HG03045 (cell line): ENCODE results near the gene CROCC2.

ENCODE experiments used
- ATAC-seq: cut with Tn5 transposase; IDR thresholded peaks from one replicate; pipeline ENCODE4 v1.9.1; 2021; ENCODE audit warnings: mild to moderate bottlenecking, moderate library complexity; ENCODE audit not compliant: unreplicated experiment

Gene CROCC2

DNA sequence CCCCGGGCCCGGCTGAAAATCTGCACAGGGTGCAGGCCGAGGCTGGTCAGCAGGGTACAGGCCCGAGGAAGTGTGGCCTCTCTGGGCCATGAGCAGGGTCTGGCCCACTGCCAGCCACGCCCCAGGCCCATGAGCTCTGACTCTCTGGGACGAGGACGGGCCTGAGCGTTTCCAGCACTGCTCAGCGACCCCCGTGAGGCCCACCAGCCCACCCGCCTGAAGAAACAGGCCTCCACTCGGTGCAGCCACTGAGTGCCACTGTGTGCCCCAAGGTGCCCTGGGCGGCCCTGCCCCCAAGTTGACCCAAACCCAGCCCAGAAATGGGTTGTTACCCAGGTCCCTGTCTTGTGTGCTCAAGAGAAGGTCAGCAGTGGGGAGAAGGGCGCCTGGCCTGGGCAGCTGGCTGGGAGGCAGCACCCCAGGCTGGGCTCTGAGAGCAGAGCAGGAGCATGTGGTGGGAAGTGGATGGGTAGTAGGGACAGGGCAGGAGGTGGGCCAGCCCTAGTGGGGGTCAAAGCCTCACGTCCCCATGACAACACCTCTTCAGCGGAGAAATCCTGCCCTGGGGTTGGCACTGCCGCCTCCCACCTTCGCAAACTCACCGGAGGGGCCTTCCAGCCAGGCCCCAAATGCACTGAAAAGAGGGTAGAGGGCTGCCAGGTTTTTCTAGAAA lies 90.2 kb downstream of the CROCC2 start:
- no peak for ATAC-seq

DNA sequence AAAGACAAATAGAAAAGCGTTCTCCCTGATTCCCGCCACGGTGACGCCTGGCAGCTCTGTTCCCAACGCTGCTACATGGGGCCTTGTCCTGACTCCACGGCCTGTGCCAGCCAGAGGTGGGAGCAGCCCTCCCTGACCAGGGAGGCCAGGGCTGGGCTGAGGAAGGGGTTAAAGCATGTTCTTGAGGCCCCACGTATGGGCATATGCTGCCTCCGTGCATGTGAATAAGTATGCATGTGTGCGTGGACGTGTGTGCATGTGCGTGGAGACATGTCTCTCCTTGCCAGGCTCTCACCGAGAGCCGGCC lies 90.7 kb downstream of the CROCC2 start:
- no peak for ATAC-seq

DNA sequence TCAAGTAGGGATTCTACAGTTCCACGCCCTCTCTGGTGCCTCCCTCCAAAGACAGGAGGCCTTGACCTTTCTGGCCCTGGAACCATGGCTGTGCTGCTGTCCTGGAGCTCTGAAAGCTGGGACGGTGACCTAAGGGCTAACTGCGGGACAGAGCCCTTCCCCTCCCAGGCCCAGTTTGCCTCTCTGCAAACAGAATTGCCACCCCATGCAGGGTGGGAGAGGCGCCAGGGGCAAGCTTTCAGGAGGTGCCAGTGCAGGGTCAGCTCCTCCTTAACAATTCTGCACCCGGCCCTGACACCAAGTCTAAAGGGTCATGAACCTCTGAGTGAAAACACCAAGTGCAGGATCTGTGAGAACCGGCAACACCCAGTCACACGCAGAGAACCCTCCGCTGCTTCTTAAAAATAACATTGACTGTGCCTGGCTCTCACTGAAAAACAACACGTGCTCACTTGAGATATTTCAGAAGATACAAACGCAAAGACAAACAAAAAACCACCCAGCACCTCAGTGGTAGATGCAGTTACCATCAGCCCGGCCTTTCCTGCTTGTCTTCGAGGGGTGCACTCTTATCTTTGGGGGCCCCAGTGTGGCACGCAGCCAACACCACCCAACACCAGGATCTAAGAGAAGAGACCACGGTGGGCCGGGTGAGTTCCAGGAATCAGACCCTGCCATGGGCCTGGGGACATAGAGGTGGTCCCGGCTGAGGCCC lies 91.2 kb downstream of the CROCC2 start:
- no peak for ATAC-seq

DNA sequence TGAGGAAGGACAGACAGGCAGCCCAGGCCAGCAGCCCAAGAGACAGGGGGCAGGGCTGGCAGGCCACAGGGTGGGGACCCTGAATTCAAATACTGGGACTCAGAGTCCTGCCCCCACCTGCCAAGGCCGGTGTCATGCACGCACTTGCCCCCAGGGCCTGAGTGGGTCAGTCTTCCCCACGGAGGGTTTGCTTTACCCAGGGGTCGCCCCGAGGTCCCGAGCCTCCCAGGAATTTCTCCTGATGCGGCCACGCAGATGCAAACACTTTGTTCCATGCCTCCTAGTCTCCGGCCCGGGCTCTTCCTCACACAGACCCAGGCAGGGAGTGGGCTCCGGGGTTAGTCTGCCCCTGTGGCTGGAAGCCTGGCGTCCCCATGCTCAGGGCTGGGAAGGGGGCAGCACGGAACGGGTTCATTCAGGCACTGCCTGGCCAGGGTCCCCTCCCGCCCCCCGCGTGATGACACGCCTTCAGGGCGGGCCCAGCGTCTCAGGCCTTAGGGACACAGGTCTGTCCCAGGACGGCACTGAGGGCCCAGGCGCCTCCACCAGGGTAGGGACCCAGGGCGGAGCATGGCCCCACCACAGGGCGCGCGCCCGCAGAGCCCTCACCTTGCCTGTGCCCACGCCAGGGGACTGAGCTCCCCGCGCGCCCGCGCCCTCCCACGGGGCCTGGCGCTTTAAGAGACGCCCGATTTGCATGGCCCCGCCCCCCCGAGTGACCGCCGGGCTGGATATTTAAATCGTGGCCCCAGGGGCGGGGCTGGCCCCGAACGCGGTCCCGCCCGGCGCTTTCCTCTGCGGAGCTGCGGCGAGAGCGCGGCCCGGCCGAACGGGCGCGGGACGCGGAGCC lies 91.9 kb downstream of the CROCC2 start, which contains the start of gene SNED1:
SNED1 (plus strand) TSS at position 763 of the 850 bp plus-strand sequence. CDS start 220 bp downstream, outside the sequence.
- ATAC-seq, result peak; percentile 55

DNA sequence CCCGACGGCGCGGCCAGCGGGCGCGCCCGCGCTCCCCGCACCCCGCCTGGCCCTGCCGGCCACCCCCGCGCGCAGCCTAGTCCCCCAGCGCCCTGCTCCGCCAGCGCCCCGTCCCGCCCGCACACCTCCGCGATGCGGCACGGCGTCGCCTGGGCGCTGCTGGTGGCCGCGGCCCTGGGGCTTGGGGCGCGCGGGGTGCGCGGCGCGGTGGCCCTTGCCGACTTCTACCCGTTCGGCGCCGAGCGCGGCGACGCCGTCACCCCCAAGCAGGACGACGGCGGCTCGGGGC lies 92.5 kb downstream of the CROCC2 start:
- ATAC-seq, result peak; percentile 17

DNA sequence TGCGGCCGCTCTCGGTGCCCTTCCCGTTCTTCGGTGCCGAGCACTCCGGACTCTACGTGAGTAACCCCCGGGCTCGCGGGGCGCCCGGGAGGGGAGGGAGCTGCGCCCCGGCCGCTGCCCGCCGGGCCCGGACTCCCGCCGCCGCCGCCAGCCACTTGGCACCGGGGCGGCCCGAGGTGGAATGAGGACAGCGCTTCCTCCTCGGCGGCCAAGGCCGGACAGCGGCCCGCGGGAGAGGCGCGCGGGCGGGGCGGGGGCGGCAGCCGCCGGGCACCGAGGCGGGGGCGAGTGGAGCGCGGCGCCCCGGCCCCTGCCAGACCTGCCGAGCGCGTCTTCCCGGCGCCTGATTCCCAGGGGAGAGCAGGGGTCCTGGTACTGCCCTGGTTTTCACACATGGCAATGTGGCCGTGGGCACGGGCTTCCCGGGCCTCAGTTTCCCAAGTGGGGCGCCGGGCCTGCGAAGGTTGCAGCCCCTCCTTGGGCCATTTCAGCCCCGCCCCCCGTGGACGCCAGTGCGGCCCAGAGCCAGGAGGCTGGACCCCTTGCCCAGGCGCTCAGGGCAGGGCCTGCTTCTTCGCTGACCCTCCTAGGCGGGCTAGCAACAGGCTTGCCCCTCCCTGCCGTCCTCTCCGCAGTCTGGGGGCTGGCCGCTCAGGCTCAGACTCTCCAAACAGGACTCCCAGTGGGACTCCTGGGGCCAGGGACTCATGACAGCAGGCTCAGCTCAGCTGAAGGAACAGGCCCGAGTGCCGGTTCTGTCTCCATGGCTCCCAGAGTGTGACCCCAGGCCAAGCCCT lies 93.1 kb downstream of the CROCC2 start:
- ATAC-seq, result no peak

DNA sequence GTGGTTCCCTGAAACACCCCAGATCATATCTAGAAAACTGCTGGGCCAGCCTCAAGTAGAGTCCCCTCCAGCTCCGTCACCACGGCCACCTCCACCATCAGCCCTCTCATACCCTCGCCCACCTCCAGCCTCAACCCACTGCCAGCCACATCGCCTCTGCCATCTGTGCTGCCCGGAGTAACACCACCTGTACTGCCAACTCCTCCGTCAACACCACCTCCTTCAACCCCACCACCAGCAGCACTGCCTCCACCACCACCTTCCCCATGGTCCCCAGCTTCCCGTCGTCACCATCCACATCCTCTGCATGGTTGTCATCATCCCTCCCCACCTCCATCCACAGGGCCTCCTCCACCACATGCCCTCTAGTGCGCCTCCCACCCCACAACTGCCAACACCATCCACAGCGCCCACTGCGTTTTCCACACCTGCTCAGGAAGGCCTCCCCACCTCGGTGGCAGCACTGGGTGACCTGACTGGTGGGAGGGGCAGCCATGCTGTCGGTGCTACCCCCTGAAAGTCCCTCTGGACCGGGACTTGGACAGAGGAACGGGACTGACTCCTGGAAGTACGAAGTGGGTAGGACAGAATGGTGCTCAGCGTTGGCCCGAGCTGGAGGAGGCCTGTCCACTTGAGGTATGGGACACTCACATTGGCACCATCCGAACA lies 93.9 kb downstream of the CROCC2 start:
- no peak for ATAC-seq

DNA sequence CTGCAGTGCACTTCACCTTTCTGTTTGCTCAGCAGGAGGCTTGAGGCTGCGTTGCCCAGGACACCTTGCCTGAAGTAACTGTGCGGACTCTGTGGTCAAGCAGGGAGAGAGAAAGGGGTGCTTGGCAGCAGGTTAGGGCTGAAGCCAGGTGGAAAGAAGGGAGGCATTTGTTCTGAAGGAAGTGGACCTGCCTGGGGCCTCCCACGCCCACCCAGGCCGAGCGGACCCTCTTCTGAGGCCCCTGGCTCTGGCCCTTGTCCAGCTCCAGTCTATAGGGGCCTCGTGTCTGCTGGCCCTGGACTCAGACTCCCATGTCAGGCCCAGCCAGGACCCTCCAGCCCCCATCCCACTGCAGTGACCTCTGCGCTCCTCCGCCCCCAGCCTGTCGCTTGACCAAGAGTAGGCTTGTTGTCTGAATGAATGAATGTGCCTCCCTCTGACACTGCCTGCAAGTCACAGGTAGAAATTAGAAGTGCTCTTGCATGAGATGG lies 94.7 kb downstream of the CROCC2 start:
- ATAC-seq, result no peak

DNA sequence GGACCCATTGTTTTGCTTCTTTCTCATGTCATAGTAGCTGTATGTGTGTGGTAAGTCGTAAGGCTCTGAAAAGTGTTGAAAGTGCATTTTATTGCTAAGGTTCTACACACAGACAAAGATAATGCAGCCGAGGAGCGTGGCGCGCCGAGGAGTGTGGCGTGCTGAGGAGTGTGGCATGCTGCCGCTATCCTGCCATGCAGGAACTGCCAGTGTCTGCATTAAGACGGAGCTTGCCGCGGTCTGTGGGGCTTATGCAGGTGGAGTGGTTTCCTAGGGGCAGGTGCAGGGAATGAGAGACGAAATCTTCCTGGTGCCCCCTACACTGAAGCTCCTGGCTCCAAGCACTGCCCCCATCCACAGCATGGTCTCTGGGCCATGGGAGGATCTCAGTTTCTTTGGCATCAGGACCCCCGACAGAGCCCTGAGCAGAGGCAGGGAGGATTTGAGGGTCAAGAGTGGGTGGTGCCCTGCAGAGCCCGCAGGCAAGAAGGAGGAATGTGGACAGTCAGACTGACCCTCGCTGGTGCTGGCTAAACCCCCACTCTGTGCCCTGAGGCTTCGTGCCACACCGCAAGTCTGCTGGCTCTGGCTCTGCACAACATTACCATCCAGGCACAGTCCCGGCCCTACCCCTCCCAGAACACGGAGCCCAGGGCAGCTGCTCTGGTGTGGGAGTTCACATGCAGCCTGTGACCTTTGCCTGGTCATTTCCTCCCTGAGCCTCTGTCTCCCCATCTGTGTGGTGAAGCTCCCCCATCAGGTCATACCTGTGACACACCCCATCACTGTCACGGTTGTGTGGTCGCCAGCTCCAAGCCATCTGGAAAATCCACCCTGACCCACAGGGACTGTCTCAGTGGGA lies 95.5 kb downstream of the CROCC2 start:
- ATAC-seq, result no peak

DNA sequence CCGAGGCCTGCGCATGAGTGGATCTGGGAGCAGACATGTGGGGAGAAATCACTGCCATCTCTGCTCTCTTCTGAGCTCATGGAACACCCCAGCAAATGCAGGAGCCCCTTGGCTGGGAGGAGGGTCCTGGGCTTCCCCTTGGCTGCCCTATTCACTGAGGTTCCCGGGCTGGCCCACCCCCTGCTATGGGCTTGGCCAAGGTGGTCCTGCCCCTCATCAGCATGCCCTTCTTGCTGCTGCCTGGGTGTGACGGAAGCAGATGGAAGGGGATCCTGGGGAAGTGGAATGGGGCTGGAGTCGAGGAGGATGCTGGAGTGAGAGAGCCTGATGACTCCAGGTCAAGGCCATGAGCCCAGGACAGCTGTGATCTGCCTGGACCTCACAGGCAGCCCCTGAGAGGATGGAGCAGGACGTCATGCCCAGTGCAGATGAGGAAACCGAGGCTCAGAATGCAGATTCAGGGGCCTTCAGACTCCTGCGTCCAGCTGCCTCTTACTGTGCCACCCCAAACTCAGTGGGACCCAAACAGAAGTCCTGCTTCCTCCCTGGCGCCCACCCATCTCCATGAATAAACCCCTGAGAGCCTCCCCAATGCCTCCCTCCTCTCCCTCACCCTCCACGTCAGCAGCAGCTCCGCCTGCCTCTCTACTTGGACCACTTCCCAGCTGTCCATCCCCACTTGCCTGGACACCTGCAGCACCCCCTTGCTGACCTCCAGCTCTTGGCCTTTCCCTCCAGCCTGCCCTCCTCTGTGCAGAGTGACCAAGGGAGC lies 96.3 kb downstream of the CROCC2 start:
- no peak for ATAC-seq

DNA sequence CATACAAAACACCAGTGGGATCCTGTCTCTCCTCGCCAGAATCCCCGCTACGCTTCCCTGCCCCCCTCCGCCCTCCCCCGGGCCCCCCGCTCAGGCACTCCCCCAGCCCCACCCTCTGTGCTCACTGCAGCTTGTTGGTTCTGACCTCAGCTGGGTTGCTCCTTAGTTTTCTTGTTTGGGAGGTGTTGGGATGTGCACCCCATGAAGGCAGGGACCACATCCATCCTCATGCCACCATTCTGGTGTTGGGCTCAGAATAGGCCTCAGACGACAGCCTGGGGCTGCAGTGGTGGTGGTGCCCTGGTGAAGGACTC lies 96.9 kb downstream of the CROCC2 start:
- no peak for ATAC-seq

DNA sequence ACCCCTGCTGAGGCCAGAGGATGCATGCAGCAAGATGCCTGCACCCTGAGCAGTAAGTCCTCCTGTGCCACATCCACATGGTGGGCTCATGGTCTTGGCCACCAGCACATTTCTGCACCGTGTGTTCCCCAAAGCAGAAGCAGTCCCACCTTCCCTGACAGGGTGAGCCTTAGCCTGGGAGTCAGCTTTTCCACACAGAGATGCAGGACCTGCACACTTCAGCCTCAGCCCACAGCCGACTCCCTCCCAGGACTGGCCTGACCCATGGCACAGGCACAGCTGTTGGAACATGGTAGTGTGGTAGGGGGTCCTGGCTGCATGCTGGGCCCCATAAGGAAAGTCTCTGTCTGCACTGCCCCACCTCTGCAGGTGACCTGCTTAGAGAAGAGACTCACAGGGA lies 97.2 kb downstream of the CROCC2 start:
- ATAC-seq, result no peak

DNA sequence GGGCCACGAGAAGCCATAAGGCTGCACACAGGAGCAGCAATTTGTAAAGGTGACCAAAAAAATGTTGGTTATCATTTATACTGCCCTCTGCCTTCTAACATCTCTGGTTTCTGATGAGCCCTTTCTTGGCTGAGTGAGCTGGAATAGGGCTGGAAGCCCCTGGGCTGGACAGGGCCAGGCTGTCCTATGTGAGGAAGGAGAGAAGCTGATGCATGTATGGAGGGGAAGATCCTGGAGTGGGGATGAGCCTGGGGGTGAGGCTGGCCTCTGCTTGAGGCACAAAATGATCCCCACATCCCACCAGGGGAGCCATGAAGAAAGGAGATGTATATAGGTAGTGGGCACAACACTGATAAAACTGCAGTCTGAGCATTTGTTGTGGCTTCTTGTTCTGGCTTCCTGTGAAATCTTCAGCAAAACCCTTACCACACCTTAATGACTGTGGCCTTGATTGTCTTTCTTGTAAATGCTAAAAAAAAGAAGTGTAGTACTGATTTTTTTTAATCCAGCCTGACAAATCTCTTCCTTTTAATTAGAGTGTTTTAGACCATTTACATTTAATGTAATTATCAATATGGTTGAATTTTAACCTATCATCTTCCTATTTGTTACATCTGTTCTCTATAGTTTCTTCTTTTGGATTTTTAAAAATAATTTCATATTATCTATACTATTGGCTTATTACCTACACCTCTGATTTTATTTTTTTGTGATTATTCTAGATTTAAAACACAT lies 97.9 kb downstream of the CROCC2 start:
- ATAC-seq, result no peak

DNA sequence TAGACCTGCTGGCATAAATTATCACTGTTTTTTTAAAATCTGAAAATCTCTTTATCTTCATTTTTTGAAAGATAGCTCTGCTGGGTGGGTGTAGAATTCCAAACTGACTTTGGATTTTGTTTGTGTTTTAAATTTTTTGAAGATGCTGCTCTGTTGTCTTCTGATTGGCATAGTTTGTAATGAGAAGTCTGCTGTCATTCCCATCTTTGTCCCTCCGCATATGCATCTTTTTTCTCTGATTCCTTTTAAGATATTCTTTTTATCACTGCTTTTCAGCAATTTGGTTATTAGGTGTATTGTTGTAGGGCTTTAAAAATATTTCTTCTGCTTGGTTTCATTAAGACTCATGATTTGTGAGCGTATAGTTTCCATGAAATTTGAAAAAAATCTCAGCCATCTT lies 99.4 kb downstream of the CROCC2 start:
- ATAC-seq, result no peak

DNA sequence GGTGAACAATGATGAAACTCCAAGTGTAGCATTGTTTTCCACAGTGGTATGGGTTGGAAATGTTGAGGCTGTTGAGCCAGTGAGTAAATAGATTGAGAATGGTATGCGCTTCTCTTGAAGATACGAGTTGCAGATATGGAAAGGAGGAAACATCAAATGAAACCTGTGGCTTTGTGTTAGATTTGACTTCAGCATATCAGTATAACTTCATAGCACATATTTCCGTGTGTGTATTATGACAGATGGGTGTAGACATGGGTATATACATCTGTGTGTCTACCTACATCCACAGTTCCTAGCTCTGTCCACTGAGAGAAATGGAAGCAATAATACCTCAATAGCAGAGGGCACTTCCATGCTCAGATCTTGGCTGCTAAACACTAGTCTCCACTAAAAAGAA lies 100.3 kb downstream of the CROCC2 start:
- no peak for ATAC-seq

DNA sequence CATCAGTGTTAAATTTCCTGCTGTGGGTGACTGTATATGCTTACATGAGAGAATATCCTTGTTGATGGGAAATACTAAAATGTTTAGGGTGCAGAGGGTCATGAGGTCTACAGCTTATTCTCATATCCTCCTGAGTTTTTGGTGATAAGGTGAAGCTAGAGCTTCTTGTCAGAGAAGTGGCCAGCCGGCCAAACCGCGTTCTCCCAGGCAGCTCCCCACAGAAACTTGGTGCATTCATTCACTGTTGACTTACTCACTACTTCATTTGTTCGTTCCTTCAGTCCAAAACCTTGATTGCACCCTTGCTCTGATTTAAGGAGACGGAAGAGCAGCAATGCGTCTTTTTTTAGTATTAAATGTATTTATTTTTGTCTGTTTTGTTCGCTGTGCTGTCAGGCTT lies 101.0 kb downstream of the CROCC2 start:
- no peak for ATAC-seq

DNA sequence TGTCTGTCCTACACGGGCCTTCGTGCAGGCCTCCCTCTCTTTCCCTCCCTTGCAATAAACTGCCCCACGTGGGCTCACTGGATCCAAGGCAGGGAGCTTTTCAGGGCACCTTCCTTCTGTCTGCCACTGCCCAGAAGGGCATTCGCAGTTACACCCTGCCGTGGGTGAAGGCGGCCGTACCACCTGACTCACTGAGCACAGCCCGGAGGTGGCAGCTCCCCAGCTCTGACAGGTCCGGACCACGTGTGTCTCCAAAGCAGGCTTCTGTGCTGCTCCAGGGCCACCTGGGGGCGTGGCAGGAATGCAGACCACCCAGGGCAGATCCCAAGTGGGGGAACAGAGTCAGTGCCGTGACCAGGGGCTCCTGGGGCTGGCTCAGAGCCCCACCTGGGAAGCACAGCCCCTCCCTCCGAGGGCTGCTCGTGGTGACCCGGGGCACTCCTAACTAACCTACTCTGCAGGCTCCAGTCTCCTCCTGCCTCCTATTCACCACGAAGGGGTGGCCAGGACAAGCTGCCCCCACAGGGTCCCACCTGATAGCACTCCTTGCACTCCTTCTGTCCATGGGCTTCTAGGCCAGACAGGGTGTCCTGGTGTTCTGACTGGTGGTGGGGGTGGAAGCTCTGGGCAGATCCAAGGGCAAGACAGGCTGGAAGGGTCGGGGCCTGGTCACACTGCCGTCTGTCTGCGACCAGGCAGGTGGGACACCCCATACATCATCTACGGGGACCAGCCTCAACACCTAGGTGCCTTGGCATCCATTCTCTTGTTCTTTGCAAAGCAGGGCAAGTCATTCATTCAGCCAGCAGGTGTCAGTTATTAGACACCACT lies 102.0 kb downstream of the CROCC2 start:
- ATAC-seq, result no peak
